NCI-H460 (cell line): ENCODE measurements around the gene PQBP1. TPM values are rescaled to one million over a fixed set of nuclear protein-coding genes. Genes with fewer than 3 reads are reported as not detected.
"Not testable (repeated sequence)": the region's sequence is repeated elsewhere in the genome, so short reads cannot be mapped to it uniquely, and the experiment has no call there.

Source experiments
- DNase-seq: peaks from one replicate; pipeline ENCODE4 v3.0.0-alpha.2; 2016; ENCODE audit warnings: low read depth; ENCODE audit errors: extremely low read depth
- polyA plus RNA-seq: library from polyadenylated mRNA; depleted of rRNA; stranded (reverse); fragments of >200 nt; gene quantifications from 2 replicates; pipeline ENCODE4 v1.2.3, GENCODE V29; 2014; cell fraction: nucleus; rRNA removed
- total RNA-seq: library from RNA; depleted of rRNA; stranded (reverse); fragments of >200 nt; shearing (Covaris generic); gene quantifications from 2 replicates; pipeline ENCODE4 v1.2.3, GENCODE V29; 2014; rRNA removed

The PQBP1 gene, protein sequence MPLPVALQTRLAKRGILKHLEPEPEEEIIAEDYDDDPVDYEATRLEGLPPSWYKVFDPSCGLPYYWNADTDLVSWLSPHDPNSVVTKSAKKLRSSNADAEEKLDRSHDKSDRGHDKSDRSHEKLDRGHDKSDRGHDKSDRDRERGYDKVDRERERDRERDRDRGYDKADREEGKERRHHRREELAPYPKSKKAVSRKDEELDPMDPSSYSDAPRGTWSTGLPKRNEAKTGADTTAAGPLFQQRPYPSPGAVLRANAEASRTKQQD
- total RNA-seq: 94.3 and 105 TPM in 2 replicates
- 36.9 and 46.3 TPM in 2 replicates for polyA plus RNA-seq

- peak; percentile 97 for DNase-seq
Measured at GRCh38 chrX:48897625-48898306, at the start of gene PQBP1, which contains the start of gene TIMM17B. Gene PQBP1 (plus strand): TSS chrX:48897930. CDS start chrX:48898510, 580 bp downstream. Gene TIMM17B (minus strand): TSS chrX:48897768. CDS start chrX:48897749, 19 bp downstream.

GRCh38 chrX:48848847-48849246 lies 48.9 kb upstream of the PQBP1 start:
- DNase-seq: no peak

GRCh38 chrX:48852857-48853256 lies 44.9 kb upstream of the PQBP1 start:
- DNase-seq: no peak

DNA sequence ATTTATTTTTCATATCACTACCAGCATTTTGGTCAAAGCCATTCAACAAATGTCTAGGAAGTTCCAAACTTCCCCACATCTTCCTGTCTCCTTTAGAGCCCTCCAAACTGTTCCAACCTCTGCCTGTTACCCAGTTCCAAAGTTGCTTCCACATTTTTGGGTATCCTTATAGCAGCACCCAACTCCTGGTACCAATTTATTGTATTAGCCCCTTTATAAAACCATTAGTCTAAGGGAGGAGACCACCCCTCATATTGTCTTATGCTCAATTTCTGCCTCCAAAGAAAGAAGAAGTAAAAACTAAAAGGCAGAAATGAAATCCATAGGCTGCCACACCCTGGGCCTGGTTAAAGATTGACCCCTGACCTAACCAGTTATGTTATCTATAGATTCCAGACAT lies 44.2 kb upstream of the PQBP1 start:
- not testable (repeated sequence) for DNase-seq

DNA sequence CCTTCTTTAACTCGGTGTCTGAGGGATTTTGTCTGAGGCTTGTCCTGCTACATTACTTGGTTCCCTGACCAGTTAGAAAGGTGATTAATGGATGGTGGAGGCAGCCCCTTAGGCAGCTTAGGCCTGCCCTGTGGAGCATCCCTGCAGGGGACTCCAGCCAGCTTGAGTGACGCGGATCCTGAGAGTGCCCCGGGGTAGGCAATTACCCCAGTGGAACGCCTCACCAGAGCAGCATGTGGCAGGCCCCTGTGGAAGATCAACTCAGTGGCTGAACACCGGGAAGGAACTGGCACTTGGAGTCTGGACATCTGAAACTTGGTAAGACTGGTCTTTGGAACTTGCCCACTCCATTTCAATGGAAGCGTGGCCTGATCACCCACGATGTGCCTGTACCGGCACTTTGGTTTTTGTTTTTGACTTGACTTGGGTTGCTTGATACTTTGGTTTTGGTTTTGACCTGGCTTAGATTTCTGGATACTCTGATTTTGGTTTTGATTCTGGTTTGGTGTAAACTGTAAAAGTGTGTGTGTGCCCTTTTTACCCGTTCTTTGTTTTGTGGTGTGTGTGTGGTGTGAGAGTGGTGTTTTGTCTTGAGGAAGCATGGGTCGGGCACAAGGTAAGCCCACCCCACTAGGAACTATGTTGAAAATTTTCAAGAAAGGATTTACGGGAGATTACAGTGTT lies 43.5 kb upstream of the PQBP1 start:
- DNase-seq: not testable (repeated sequence)

DNA sequence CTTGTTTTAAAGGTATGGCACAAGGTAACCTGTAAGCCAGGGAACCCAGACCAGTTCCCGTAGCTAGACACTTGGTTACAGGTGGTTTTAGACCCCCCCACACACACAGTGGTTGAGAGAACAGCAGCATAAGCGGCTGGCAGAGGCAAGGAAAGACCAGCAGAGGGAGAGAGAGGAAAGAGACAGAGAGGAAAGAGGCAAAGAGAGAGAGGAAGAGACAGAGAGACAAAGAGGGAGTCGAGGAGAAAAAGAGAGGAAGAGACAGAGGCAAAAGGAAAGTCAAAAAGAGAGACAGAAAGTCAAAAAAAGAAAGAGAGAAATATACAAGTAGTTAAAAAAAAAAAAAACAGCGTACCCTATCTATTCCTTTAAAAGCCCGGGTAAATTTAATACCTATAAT lies 42.8 kb upstream of the PQBP1 start:
- no peak for DNase-seq

DNA sequence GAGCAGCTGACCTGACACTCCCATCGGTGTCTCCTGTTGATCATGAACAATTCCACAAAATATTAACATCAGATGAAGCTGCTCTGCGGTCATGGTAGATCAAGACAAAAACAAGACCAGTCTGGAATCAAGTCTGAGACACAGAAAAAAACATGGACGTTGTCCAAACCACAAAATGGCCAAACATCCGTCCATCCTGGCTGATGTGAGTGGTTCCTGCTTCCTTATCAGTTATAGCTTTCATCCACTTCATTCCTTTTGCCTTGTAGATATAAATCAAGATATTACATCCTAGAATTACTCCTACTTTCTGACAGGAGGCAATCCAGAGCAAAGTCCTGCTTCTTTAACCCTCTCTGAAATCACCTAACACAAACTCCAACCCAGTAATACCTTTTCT lies 33.5 kb upstream of the PQBP1 start:
- no peak for DNase-seq

GRCh38 chrX:48872017-48872416 lies 25.7 kb upstream of the PQBP1 start:
- not testable (repeated sequence) for DNase-seq

DNA sequence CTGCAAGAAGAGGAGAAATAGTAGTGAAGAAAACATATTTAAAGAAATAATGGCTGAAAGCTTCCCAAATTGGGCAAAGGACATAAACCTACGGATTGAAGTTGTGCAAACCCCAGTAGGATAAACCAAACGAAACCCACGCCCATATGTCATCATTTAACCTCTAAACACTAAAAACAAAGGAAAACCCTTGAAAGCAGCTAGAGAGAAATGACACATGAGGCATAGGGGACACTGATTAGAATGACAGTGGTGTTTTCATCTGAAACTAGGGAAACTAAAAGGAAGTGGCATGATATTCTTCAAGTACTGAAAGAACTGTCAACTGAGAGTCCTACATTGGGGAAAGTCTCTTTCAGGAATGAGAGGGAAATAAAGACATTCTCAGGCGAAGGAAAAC lies 20.8 kb upstream of the PQBP1 start:
- not testable (repeated sequence) for DNase-seq

DNA sequence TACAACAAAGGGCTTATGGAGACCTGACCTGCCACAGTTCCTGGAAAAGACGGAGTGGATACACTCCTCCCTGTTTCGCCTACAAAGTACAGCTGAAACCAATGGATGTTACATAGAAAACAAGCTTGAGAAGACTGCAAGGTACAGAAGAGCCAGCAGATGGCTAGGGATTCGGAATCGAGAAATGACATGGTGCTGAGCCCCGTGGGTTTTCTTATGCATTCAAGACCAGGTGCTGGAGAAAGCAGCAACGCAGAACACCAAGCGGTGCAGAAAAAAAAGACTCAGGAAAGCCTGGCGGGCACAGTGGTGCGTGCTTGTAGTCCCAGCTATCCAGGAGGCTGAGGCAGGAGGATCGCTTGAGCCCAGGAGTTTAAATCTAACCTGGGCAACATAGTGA lies 14.0 kb upstream of the PQBP1 start:
- no peak for DNase-seq

GRCh38 chrX:48886586-48886985 lies 11.1 kb upstream of the PQBP1 start:
- DNase-seq: not testable (repeated sequence)

- DNase-seq: no peak
Measured at GRCh38 chrX:48890296-48890925, 7.3 kb upstream of the PQBP1 start.

DNA sequence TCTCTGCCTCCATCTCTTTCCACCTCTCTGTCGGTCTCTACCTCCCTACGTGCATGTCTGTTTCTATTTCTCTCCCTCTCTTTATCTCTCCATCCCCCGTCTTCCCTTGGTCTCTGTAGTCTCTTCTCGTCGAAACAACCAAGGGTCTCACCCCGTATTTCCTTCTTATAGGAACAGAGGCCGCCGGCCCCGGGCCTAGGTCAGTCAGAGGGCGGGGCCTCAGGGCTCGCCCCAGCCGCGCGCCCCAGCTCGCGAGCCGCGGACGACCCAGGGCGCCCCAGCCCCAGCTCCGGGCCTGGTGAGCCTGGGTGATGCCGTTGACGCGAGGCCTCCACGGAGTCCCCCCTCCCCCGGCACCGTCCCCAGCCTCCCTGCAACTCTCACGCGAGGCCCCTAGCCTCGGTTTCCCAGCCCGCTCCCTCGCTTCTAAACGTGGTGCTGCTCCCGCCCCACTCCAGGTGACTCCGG lies 6.8 kb upstream of the PQBP1 start:
- no peak for DNase-seq

DNA sequence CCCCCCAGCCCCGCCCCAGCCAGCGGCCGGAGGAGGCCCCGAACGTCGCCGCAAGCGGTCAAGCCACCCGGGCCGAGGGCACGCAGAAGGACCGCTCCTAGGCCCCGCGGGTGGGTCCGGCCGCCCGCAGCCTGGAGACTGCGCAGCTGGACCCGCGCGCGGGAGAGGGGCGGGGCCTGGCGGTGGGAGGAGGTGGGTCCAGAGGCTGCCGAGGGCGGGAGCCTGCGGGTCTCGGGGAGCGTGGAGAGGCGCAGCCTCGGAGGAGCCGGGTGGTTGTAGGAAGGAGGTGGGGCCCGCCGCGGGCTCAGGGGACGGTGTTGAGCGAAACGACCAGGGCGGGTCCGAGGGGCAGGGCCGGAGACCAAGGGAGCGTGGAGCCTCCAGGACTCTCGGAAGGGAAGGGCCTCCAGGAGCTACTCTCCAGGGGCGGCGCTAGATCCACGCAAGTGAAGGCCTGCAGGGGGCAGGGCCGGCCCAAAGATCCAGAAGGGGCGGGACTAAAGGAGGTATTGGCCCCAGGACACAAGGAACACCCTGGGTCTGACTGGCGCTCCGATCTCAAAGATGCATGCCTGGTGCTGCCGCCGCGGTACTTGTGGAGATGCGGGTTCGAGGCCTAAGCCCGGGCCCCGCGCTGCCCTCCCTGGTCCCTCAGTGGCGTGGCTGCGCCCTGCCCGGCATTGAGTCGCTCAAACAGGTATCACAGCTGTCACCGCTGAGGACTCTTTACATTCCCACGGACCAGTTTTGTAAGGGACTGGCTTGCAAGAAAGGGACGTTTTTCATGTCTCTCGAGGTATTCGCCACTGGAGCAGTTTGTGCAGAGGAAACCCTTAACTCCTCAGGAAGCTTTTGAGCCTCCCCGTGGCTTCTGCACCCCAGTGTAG lies 6.1 kb upstream of the PQBP1 start:
- peak; percentile 87 for DNase-seq

- DNase-seq: no peak
Measured at GRCh38 chrX:48892896-48893295, 4.8 kb upstream of the PQBP1 start.

GRCh38 chrX:48893556-48894348 lies 4.0 kb upstream of the PQBP1 start:
- no peak for DNase-seq

- DNase-seq: no peak
Measured at GRCh38 chrX:48894891-48895290, 2.8 kb upstream of the PQBP1 start.

DNA sequence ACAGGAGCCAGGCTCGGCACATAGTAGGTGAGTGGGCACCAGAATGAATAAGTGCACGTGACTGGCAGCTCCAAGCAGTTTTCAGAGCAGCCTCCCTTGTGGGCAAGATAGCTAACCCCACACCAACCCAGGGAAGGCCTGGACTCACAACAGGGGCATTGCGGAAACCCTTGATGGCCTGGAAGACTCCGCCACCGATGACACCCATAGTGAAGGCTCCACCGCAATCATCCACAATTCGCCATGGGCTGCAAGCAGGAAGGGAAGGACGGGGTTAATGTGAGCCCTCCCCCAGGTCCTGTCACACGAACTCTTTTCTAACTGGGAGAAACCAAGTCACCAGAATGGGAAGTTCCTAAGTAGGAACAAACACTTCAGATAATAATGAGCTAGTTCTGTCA lies 1.1 kb upstream of the PQBP1 start:
- DNase-seq: no peak

GRCh38 chrX:48897157-48897624 lies 539 bp upstream of the PQBP1 start:
- peak; percentile 62 for DNase-seq
